ENCODE data around the gene BRSK2. TPM values are rescaled to one million over a fixed set of nuclear protein-coding genes. Genes with fewer than 3 reads are reported as not detected.

BRSK2 gene
- polyA plus RNA-seq, 1 experiment = 0.28 TPM

GRCh38 chr11:1454576-1454975 lies 64.8 kb downstream of the BRSK2 start:
- ChIA-PET POLR2A (no interaction called here), CTCF (no interaction called here)
- DNase-seq (ENCODE audit: low read depth) = no peak
- TF ChIP-seq CTCF (IDR thresholded peaks at IDR 0.05; ENCODE audit: insufficient read depth, low read depth, low read length) = no peak
- no peak overlapping the region for H3K4me3 ChIP-seq (ENCODE audit: low read depth, low read length)
- no peaks in the 10 kb centered on the region for H3K27me3 ChIP-seq (ENCODE audit: control insufficient read depth, insufficient read depth, low read length)
- H3K36me3 ChIP-seq (ENCODE audit: control insufficient read depth, insufficient read depth, low read length) = no peaks in the 10 kb centered on the region

GRCh38 chr11:1455032-1455762 lies 65.5 kb downstream of the BRSK2 start:
- H3K4me3 ChIP-seq (ENCODE audit: low read depth, low read length) = no peak overlapping the region
- TF ChIP-seq CTCF (IDR thresholded peaks at IDR 0.05; ENCODE audit: insufficient read depth, low read depth, low read length) = no peak
- no peaks in the 10 kb centered on the region for H3K27me3 ChIP-seq (ENCODE audit: control insufficient read depth, insufficient read depth, low read length)
- CTCF ChIA-PET = no interaction called here
- no peaks in the 10 kb centered on the region for H3K36me3 ChIP-seq (ENCODE audit: control insufficient read depth, insufficient read depth, low read length)
- POLR2A ChIA-PET = no interaction called here
- no peak for DNase-seq (ENCODE audit: low read depth)

- Histone ChIP-seq H3K36me3 (ENCODE audit: control insufficient read depth, insufficient read depth, low read length) (no peaks in the 10 kb centered on the region), H3K4me3 (ENCODE audit: low read depth, low read length) (no peak overlapping the region), H3K27me3 (ENCODE audit: control insufficient read depth, insufficient read depth, low read length) (no peaks in the 10 kb centered on the region)
- no peak for DNase-seq (ENCODE audit: low read depth)
- ChIA-PET CTCF (no interaction called here), POLR2A (no interaction called here)
- no peak for TF ChIP-seq CTCF (IDR thresholded peaks at IDR 0.05; ENCODE audit: insufficient read depth, low read depth, low read length)
Observed at GRCh38 chr11:1455763-1456060, 66.0 kb downstream of the BRSK2 start.

- no peaks in the 10 kb centered on the region for H3K27me3 ChIP-seq (ENCODE audit: control insufficient read depth, insufficient read depth, low read length)
- no peak overlapping the region for H3K4me3 ChIP-seq (ENCODE audit: low read depth, low read length)
- POLR2A ChIA-PET = no interaction called here
- no peak for TF ChIP-seq CTCF (IDR thresholded peaks at IDR 0.05; ENCODE audit: insufficient read depth, low read depth, low read length)
- DNase-seq (ENCODE audit: low read depth) = no peak
- H3K36me3 ChIP-seq (ENCODE audit: control insufficient read depth, insufficient read depth, low read length) = no peaks in the 10 kb centered on the region
- CTCF ChIA-PET = no interaction called here
Observed at GRCh38 chr11:1456176-1456575, 66.4 kb downstream of the BRSK2 start.

- TF ChIP-seq CTCF (IDR thresholded peaks at IDR 0.05; ENCODE audit: insufficient read depth, low read depth, low read length) = no peak
- no peaks in the 10 kb centered on the region for H3K27me3 ChIP-seq (ENCODE audit: control insufficient read depth, insufficient read depth, low read length)
- ChIA-PET CTCF (no interaction called here), POLR2A (no interaction called here)
- no peak overlapping the region for H3K4me3 ChIP-seq (ENCODE audit: low read depth, low read length)
- DNase-seq (ENCODE audit: low read depth) = no peak
- no peaks in the 10 kb centered on the region for H3K36me3 ChIP-seq (ENCODE audit: control insufficient read depth, insufficient read depth, low read length)
Observed at GRCh38 chr11:1456596-1457325, 67.0 kb downstream of the BRSK2 start.
